GM10266 (cell line): ENCODE measurements around the gene CD72.

Source experiments
- DNase-seq: peaks from one replicate; pipeline ENCODE4 v3.0.0; 2012; ENCODE audit errors: extremely low spot score
- TF ChIP-seq, protein P1 (sequence below): IDR thresholded peaks from 2 replicates; pipeline ENCODE4 v1.5.1; 2012; ENCODE audit warnings: mild to moderate bottlenecking, low read depth; ENCODE audit not compliant: control insufficient read depth, insufficient read depth; ENCODE audit errors: missing control alignments

CD72 gene

DNA sequence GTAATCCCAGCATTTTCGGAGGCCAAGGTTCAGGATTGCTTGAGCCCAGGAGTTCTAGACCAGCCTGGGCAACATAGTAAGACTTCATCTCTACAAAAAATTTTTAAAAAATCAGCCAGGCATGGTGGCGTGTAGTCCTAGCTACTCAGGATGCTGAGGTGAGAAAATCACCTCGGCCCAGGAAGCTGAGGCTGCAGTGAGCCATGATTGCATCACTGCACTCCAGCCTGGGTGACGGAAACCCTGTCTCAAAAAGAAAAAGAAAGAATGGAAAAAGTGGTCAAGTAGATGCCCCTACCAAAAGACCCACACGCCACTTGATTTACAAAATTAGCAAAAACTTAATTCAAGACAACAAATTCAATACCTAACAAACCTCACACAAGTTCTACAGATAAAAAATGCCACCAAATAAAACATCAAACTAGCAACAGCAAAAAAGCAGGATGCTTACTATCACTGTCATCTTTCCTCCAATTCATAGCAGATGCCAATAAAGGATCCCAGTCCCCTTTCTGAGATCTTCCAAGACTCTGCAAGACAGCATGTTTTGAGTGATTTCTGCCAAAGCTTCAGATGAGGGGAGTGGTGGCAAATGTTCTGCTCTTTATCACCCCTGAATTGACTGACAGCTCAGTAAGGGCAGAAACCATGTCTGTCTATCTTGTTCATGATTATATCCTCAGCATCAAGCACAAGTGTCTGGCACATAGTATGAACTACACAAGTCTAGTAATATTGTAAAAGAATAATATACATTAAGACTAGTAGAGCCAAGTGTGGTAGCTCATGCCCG is 47.3 kb downstream of the CD72 start:
- no peak for DNase-seq
- TF ChIP-seq, protein P1, sequence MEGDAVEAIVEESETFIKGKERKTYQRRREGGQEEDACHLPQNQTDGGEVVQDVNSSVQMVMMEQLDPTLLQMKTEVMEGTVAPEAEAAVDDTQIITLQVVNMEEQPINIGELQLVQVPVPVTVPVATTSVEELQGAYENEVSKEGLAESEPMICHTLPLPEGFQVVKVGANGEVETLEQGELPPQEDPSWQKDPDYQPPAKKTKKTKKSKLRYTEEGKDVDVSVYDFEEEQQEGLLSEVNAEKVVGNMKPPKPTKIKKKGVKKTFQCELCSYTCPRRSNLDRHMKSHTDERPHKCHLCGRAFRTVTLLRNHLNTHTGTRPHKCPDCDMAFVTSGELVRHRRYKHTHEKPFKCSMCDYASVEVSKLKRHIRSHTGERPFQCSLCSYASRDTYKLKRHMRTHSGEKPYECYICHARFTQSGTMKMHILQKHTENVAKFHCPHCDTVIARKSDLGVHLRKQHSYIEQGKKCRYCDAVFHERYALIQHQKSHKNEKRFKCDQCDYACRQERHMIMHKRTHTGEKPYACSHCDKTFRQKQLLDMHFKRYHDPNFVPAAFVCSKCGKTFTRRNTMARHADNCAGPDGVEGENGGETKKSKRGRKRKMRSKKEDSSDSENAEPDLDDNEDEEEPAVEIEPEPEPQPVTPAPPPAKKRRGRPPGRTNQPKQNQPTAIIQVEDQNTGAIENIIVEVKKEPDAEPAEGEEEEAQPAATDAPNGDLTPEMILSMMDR: no peak

DNA sequence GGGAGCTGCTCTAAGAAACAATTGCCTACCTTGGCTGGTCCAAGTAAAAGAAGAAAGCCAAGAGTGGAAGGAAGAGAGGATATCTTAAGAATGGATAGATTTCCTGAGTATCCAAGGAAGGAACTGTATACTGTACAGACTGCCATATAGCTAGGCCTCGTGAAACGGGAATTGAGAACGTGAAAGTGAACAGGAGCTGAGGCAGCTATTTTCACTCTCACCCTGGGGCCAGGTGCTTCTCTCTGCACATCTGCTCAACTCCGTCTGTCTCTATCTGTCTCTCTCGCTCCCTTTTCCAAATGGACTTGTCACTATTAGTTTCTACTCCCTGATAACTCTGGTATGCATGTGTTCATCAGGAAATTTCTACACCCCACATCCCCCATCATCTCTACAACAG is 49.0 kb downstream of the CD72 start:
- TF ChIP-seq, protein P1: no peak
- no peak for DNase-seq

DNA sequence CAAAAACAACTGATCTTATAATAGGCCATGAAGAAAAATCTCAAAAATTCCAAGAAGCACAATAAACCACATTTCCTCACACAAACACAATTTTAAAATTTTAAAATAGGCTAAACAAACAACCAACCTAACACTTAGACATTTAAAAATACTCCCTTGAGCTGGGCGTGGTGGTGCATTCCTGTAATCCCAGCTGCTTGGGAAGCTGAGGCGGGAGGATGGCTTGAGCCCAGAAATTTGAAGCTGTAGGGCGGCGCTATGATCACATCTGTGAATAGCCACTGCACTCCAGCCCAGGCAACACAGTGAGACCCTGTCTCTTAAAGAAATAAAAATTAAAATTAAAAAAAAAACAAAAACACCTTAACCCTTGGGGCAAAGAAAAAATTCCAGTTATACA is 50.0 kb downstream of the CD72 start:
- no peak for DNase-seq
- TF ChIP-seq, protein P1: no peak

DNA sequence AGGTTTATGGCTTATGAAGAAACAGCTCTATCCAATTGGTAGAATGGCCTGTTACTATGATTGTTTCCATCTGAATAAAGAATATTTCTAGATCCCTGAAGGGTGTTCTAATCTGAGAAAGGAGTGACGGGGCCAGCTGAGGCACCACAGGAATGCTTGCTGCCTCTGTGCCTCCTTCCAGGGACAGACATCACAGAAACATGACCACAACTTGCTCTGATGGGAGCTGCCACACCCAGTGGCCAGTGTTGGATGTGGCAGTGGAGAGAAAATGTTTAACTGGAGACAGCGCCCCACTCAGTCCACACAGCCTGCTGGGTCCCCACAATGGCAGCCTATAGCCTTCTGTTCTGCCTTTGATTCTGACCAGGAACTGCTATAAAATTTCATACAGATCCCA is 51.8 kb downstream of the CD72 start:
- TF ChIP-seq, protein P1: no peak
- DNase-seq: no peak

DNA sequence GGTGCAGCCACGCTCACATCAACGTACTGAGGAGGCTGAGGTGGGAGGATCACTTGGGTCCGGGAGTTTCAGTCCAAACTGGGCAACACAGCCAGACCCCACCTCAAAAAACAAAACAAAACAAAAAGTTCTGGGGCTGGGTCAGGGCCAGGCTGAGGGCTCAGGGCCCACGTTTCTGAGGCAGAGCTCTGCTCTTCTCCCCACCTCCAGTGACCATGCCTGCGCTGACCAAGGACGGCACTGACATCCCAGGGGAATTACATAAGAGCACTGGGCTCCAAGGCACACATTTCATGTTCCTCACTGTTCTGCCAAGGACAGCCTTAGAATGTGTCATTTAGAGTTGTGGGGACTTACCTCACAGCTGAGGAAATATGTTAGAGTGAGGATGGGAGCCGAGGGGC is 53.6 kb downstream of the CD72 start:
- TF ChIP-seq, protein P1: no peak
- DNase-seq: no peak

DNA sequence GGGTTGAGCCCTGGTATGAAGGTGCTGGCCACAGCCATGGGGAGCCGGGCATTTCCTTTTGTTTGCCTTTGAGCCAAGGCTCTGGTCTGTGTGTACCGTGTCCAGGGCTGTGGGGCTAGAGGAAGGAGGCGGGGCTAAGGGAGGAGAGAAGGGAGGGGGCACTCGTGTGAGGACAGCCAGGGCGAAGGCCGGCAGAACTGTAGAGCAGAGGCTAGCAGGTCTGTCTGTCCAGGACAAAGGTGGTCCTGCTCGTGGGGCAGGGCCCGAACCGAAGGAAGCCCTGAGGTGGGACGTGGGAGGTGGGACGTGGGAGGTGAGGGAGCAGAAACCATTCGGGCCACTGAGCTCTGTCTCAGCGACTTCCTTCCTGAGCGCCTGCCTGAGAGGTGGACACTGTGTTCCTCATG is 54.4 kb downstream of the CD72 start:
- DNase-seq: no peak
- TF ChIP-seq, protein P1: no peak

DNA sequence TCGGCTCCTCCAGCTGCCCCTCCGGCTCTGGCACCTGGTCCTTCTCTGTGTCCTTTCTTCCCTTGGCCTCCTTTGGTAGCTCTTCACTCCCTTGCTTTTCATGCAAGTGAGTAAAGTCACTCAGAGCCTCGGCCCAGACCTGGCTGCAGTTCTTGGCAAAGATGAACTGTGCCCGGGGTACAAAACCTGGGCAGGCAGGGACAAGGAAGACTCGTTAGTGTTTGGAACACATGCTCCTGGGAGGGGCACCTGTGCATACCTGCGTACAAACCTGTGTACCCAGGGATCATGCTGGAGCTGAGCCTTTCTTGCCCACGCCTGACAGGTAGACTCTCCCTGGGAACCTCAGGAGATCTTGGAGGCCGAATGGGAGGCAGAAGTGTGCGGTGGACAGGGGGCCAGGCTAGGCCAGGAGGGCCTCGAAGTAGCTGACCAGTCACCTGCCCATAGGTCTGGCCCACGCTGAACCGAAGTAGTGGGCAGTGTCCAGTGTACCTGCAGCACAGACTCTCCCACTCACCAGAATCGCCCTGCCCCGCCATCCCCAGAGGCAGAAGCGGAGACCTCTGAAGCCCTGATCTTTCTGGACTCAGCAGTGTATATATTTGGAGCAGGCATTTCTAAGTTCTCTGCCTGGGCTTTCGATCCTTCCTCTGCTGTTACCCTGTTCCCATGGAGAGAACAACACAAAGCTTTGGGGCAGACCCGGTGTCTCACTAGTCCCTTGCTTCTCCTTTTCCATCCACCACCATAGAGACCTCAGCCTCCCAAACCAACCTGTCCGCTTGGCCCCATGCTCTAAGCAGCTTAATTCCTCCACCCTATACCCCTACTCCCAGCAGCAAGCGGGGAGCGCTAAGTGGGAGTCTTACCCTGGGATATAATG is 55.1 kb downstream of the CD72 start:
- TF ChIP-seq, protein P1: no peak
- no peak for DNase-seq
